HepG2 (cell line): Measurements from ENCODE around the gene FBF1. TPM values are rescaled to one million over a fixed set of nuclear protein-coding genes. Genes with fewer than 3 reads are reported as not detected.
A peak's percentile ranks its signal among the peaks of the same experiment; 100 is the strongest.

ENCODE experiments used
- ATF4 ChIP-seq, 2 experiments: fragments of 450-650 bp in 1 of 2; sonication (generic) in 1 of 2; formaldehyde crosslinking; IDR thresholded peaks; 2 replicates each; pipeline versions ENCODE4 v1.5.0 to v1.8.0; 2020 to 2022; ENCODE audit warnings: mild to moderate bottlenecking in 1 of 2, missing genetic modification reagents in 1 of 2
- CEBPB ChIP-seq: IDR thresholded peaks from 2 replicates; pipeline ENCODE4 v1.6.1; 2011; ENCODE audit warnings: low read depth, low read length, improper control_type of control experiment, borderline replicate concordance
- EP300 ChIP-seq, 3 experiments: sonication (generic) in 1 of 3; formaldehyde crosslinking in 1 of 3; IDR thresholded peaks; 2 replicates each; pipeline versions ENCODE4 v1.5.1 to v1.6.1; 2011 to 2020; ENCODE audit warnings: low read depth in 2 of 3, low read length in 2 of 3, borderline replicate concordance in 1 of 3, improper control_type of control experiment in 1 of 3, mild to moderate bottlenecking in 1 of 3, missing genetic modification reagents in 1 of 3, moderate library complexity in 1 of 3
- HNF4G ChIP-seq, 2 experiments: sonication (generic) in 1 of 2; formaldehyde crosslinking in 1 of 2; IDR thresholded peaks; 2 replicates each; pipeline versions ENCODE4 v1.4.0 to v1.6.1; 2011 to 2020; ENCODE audit warnings: borderline replicate concordance in 2 of 2, low read depth in 2 of 2, mild to moderate bottlenecking in 2 of 2, low read length in 1 of 2, missing genetic modification reagents in 1 of 2, moderate library complexity in 1 of 2
- IKZF4 ChIP-seq: sonication (generic); formaldehyde crosslinking; IDR thresholded peaks from 2 replicates; pipeline ENCODE4 v1.5.1; 2020; ENCODE audit warnings: borderline replicate concordance, mild to moderate bottlenecking, low read depth, missing genetic modification reagents; ENCODE audit errors: not compliant biosample characterization
- JUND ChIP-seq: sonication (generic); formaldehyde crosslinking; IDR thresholded peaks from 2 replicates; pipeline ENCODE4 v1.8.0; 2022; ENCODE audit warnings: mild to moderate bottlenecking, missing genetic modification reagents
- NCOA2 ChIP-seq: sonication (generic); formaldehyde crosslinking; IDR thresholded peaks from 2 replicates; pipeline ENCODE4 v1.8.0; 2022; ENCODE audit warnings: inconsistent platforms
- STAT6 ChIP-seq: sonication (generic); formaldehyde crosslinking; IDR thresholded peaks from 2 replicates; pipeline ENCODE4 v1.4.0; 2020; ENCODE audit warnings: missing genetic modification reagents, mild to moderate bottlenecking, borderline replicate concordance
- TRIM24 ChIP-seq: sonication (generic); formaldehyde crosslinking; IDR thresholded peaks from 2 replicates; pipeline ENCODE4 v1.8.0; 2022; ENCODE audit warnings: mild to moderate bottlenecking, missing genetic modification reagents
- U2AF1 ChIP-seq: fragments of 200-400 bp; formaldehyde crosslinking; optimal IDR thresholded peaks from 2 replicates; pipeline ENCODE3; 2017; ENCODE audit warnings: mild to moderate bottlenecking, low read depth, low read length
- ZBTB37 ChIP-seq: sonication (generic); formaldehyde crosslinking; IDR thresholded peaks from 2 replicates; pipeline ENCODE4 v1.4.0; 2020; ENCODE audit warnings: mild to moderate bottlenecking, missing genetic modification reagents
- ZKSCAN5 ChIP-seq: sonication (generic); formaldehyde crosslinking; IDR thresholded peaks from 2 replicates; pipeline ENCODE4 v1.5.1; 2020; ENCODE audit warnings: mild to moderate bottlenecking, missing genetic modification reagents
- ZNF263 ChIP-seq: sonication (generic); formaldehyde crosslinking; IDR thresholded peaks from 2 replicates; pipeline ENCODE4 v1.4.0; 2020; ENCODE audit warnings: missing genetic modification reagents
- ZNF333 ChIP-seq: sonication (generic); formaldehyde crosslinking; IDR thresholded peaks from 2 replicates; pipeline ENCODE4 v1.4.0; 2020; ENCODE audit warnings: mild to moderate bottlenecking, missing genetic modification reagents, borderline replicate concordance
- ZNF343 ChIP-seq: sonication (generic); formaldehyde crosslinking; IDR thresholded peaks from 2 replicates; pipeline ENCODE4 v1.4.0; 2020; ENCODE audit warnings: mild to moderate bottlenecking, missing genetic modification reagents
- ZNF891 ChIP-seq: sonication (generic); formaldehyde crosslinking; IDR thresholded peaks from 2 replicates; pipeline ENCODE4 v1.5.0; 2020; ENCODE audit warnings: mild to moderate bottlenecking, missing genetic modification reagents
- polyA plus RNA-seq, 8 experiments: library from polyadenylated mRNA; depleted of rRNA in 3 of 8; stranded (reverse) in 7 of 8; unstranded in 1 of 8; fragments of >200 nt; fragmentation: Illumina TruSeq in 4 of 8; extraction: Trizol in 4 of 8; gene quantifications; 2 replicates each; pipeline versions ENCODE4 v1.2.1 to v1.2.3, GENCODE V29; 2011 to 2016; ENCODE audit warnings: low read depth in 4 of 8, missing spikeins in 1 of 8, mixed read lengths in 1 of 8; ENCODE audit not compliant: insufficient read depth in 1 of 8
- total RNA-seq, 5 experiments: library from RNA; depleted of rRNA; stranded (reverse); fragments of >200 nt; fragmentation: Illumina TruSeq; extraction: Trizol; gene quantifications; 2 replicates each; pipeline ENCODE4 v1.2.3, GENCODE V29; 2016; ENCODE audit warnings: low read depth in 1 of 5

The FBF1 gene
- total and polyA plus RNA-seq, 2 of the 13 experiments (the other 11 are each of a cell fraction or from before 2014, with no cell fraction given) = 2.4 to 8.1 TPM

GRCh38 chr17:75891022-75891604 lies 49.7 kb downstream of the FBF1 start (continued):
- TF ChIP-seq ZBTB37 (peak; percentile 78), U2AF1 (peak; percentile 30), CEBPB (peak; percentile 62; the same call in 1 of the 2 replicates), NCOA2 (CRISPR knock-in tag) (no peak), ZNF891 (CRISPR knock-in tag) (peak; percentile 18; the same call in 1 of the 2 replicates), JUND (CRISPR knock-in tag) (no peak), STAT6 (peak; percentile 80; the same call in 1 of the 2 replicates), IKZF4 (no peak), ZNF333 (CRISPR knock-in tag) (no peak), ZKSCAN5 (no peak), EP300 (IDR thresholded peaks at IDR 0.05; ENCODE audit: low read depth in 2 of 2, low read length in 2 of 2) (0 out of 4 replicates have a peak, but pooled peaks of 1 of the 2 experiments have one; percentile 10), EP300 (CRISPR knock-in tag; IDR thresholded peaks at IDR 0.05; ENCODE audit: borderline replicate concordance) (no peak), ATF4 (CRISPR knock-in tag; IDR thresholded peaks at IDR 0.05) (0 out of 4 replicates have a peak, but pooled peaks of 1 of the 2 experiments have one; percentile 16), HNF4G (IDR thresholded peaks at IDR 0.05; ENCODE audit: borderline replicate concordance, low read depth, low read length) (peak; percentile 78; the same call in 1 of the 2 replicates), HNF4G (CRISPR knock-in tag; IDR thresholded peaks at IDR 0.05; ENCODE audit: borderline replicate concordance, low read depth) (no peak), ZNF263 (CRISPR knock-in tag) (peak; percentile 91), ZNF343 (CRISPR knock-in tag) (no peak), TRIM24 (CRISPR knock-in tag) (0 out of 2 replicates have a peak, but pooled peaks have one; percentile 60)
